ENCODE data around the gene CD70. TPM values are rescaled to one million over a fixed set of nuclear protein-coding genes. Genes with fewer than 3 reads are reported as not detected.
"Not testable (repeated sequence)": the region's sequence is repeated elsewhere in the genome, so short reads cannot be mapped to it uniquely, and the experiment has no call there.

The CD70 gene
- total RNA-seq, 1 donor: not detected

GRCh38 chr19:6564393-6564792 lies 26.6 kb downstream of the CD70 start:
- peak; percentile 3 for DNase-seq (ENCODE audit: low read depth)
- TF ChIP-seq, protein P1, sequence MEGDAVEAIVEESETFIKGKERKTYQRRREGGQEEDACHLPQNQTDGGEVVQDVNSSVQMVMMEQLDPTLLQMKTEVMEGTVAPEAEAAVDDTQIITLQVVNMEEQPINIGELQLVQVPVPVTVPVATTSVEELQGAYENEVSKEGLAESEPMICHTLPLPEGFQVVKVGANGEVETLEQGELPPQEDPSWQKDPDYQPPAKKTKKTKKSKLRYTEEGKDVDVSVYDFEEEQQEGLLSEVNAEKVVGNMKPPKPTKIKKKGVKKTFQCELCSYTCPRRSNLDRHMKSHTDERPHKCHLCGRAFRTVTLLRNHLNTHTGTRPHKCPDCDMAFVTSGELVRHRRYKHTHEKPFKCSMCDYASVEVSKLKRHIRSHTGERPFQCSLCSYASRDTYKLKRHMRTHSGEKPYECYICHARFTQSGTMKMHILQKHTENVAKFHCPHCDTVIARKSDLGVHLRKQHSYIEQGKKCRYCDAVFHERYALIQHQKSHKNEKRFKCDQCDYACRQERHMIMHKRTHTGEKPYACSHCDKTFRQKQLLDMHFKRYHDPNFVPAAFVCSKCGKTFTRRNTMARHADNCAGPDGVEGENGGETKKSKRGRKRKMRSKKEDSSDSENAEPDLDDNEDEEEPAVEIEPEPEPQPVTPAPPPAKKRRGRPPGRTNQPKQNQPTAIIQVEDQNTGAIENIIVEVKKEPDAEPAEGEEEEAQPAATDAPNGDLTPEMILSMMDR (IDR thresholded peaks at IDR 0.05; ENCODE audit: insufficient read depth, low read depth, low read length): no peak
- H3K4me3 ChIP-seq (ENCODE audit: low read depth, low read length): no peak overlapping the region

DNA sequence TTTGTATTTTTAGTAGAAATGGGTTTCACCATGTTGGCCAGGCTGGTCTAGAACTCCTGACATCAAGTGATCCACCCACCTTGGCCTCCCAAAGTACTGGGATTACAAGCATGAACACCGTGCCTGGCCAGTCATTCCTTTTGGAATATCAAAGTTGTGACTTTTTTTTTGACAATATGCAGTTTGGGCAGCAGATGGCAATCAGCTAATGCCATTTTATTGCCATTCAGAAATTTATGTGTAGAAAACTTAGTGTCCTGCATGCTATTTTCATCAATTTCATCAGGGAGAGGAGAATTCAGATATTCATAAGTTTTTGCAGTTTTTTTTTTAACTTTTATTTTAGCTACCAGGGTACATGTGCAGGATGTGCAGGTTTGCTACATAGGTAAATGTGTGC lies 28.5 kb downstream of the CD70 start:
- not testable (repeated sequence) for DNase-seq (ENCODE audit: low read depth); H3K4me3 ChIP-seq (ENCODE audit: low read depth, low read length)

DNA sequence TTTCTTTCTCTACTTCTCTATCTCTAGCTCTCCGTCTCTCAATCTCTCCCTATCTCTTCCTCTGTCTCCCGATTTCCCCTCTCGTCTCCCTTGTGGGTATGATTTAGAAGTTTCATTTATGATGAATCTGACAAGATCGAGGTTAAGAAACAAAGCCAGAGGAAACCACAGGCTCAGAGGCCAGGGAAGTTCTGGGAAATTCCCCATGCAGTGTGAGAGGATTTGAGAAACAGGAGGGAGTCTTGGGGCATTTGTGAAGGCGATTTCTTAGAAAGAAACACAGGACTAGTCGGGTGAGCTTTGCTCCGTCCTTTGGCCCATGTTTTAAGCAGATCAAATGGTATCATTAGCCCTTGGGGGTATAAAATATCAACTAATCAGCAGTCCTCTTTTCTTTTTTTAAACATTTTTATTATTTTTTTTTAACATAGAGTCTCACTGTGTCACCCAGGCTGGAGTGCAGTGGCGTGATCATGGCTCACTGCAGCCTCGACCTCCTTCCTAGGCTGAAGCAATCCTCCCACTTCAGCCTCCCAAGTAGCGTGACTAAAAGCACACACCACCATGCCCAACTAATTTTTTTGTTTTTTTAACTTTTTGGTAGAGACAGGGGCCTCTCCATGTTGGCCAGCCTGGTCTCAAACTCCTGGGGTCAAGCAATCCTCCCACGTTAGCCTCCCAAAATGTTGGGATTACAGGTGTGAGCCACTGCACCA lies 34.3 kb downstream of the CD70 start:
- H3K4me3 ChIP-seq (ENCODE audit: low read depth, low read length): no peak overlapping the region
- DNase-seq (ENCODE audit: low read depth): no peak
- TF ChIP-seq, protein P1 (IDR thresholded peaks at IDR 0.05; ENCODE audit: insufficient read depth, low read depth, low read length): no peak

DNA sequence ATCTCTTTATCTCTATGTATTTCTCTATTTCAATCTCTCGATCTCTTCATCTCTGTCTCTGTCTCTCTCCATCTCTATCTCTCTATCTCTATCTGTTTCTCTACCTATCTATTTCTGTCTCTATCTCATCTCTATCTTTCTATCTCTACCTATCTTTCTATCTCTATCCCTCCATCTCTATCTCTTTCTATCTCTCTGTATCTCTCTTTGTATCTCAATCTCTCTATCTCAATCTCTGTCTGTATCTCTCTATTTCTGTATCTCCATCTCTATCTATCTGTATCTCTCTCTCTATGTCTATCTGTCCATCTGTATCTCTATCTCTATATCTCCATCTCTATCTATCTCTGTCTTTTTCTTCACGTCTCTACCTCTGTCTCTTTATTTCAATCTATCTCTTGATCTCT lies 34.9 kb downstream of the CD70 start:
- DNase-seq (ENCODE audit: low read depth): no peak
- TF ChIP-seq, protein P1 (IDR thresholded peaks at IDR 0.05; ENCODE audit: insufficient read depth, low read depth, low read length): no peak
- H3K4me3 ChIP-seq (ENCODE audit: low read depth, low read length): no peak overlapping the region

DNA sequence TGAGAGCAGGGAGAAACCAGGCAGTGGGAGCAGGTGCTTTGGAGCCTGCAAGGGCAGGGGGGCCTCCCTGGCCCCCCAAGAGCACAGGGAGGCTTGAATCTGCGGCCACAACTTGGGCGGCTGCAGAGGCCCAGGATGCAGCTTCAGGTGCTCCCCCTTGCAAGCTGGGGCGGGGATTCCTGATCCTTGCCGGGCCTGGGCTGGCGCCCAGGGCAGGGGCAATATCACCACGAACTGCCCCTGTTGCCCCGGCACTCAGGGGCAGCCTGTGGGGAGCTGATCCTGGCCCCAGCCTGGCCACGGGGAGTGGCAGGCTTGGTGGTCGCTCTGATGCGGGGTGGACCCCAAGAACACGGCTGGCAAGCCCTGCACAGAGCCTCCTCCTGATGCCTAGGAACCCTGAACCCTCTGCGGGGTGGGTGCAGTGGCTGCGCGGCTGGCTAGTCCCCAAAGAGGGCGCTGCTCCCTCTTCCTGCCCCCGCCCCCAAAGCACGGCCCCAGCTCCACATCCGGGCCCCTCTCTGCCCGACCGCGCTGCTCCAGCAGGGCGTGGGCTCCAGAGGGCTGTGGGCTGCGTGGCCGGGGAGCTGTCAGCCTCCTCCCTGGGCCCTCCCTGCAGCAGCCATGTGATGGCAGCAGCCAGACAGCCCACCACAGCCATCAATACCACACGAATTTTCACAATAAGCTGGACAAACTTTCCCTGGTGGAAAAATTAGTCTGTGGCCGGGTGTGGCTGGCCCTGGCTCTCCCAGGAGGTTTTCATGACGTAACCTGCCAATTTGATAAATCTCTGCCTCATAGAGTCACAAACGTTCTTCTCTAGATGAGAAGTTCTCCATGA lies 39.1 kb downstream of the CD70 start:
- TF ChIP-seq, protein P1 (IDR thresholded peaks at IDR 0.05; ENCODE audit: insufficient read depth, low read depth, low read length): no peak
- DNase-seq (ENCODE audit: low read depth): no peak
- H3K4me3 ChIP-seq (ENCODE audit: low read depth, low read length): no peak overlapping the region

DNA sequence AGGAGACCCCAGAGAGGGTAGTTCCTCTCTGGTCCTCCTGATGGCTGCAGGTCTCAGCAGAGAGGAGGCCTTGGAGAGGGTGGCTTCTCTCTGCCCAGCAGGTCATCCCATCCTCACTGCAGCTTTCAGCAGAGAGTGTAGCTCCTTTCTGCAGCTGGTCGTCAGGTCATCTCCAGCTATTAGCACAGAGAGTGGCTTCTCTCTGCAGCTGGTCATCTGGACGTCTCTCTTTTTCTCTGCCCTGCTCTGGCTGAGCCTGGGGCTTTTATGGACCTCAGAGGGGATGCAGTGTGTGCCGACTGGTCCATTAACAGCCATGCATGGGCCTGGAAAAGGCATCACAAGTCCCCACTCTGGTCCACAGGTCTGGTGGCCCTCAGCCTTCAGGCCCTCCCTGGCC lies 39.9 kb downstream of the CD70 start:
- TF ChIP-seq, protein P1 (IDR thresholded peaks at IDR 0.05; ENCODE audit: insufficient read depth, low read depth, low read length): no peak
- no peak overlapping the region for H3K4me3 ChIP-seq (ENCODE audit: low read depth, low read length)
- no peak for DNase-seq (ENCODE audit: low read depth)

GRCh38 chr19:6550679-6551078 lies 40.3 kb downstream of the CD70 start:
- not testable (repeated sequence) for H3K4me3 ChIP-seq (ENCODE audit: low read depth, low read length); DNase-seq (ENCODE audit: low read depth)

Data from fibroblast of villous mesenchyme (primary cell).